ENCODE measurements around the gene SIL1. TPM values are rescaled to one million over a fixed set of nuclear protein-coding genes. Genes with fewer than 3 reads are reported as not detected.

Gene SIL1
- total RNA-seq, 2 donors from 2014 or later = 69.9 to 75.6 TPM

GRCh38 chr5:138981131-138981530 is 217.0 kb downstream of the SIL1 start:
- Histone ChIP-seq H3K9me3 (no peaks in the 10 kb centered on the region), H3K4me3 (no peak overlapping the region), H3K27me3 (replicated peaks; ENCODE audit: insufficient read depth) (no peaks in the 10 kb centered on the region), H3K27ac (no peak overlapping the region), H3K4me1 (replicated peaks) (no peaks in the 10 kb centered on the region), H3K36me3 (no peaks in the 10 kb centered on the region)
- DNase-seq (ENCODE audit: low spot score) = no peak
- intact Hi-C loops (cut with DNase I) = no loop called here
- 96% methylated on average over 3 of the region's 3 CpGs for WGBS
- TF ChIP-seq POLR2A (IDR thresholded peaks at IDR 0.05) (no peak), POLR2AphosphoS5 (IDR thresholded peaks at IDR 0.05) (no peak), CTCF (IDR thresholded peaks at IDR 0.05) (no peak)

DNA sequence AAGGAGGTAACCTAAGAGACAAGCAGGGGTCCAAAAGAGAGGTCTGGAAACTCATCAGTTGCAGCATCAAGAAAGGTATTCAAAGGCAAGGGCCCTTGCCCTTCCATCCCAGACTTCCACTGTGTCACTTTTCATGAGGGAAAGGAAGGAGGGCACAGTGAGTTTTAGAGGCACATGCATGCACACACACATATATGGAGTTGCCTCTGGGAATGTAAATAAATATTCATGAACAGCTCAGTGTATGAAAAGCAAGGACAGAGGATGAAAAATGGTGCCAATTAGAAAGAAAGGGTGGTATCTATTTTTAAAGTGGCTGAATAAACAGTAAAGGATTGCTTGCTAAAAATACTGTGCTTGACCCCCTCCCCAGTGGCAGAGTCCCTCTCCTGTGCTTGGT is 217.7 kb downstream of the SIL1 start:
- no peak overlapping the region for H3K27ac ChIP-seq
- H3K36me3 ChIP-seq = no peaks in the 10 kb centered on the region
- no peak overlapping the region for H3K4me3 ChIP-seq
- intact Hi-C loops (cut with DNase I) = no loop called here
- TF ChIP-seq POLR2A (IDR thresholded peaks at IDR 0.05) = no peak
- no peak for TF ChIP-seq CTCF (IDR thresholded peaks at IDR 0.05)
- no peak for TF ChIP-seq POLR2AphosphoS5 (IDR thresholded peaks at IDR 0.05)
- H3K4me1 ChIP-seq (replicated peaks) = no peaks in the 10 kb centered on the region
- no peak for DNase-seq (ENCODE audit: low spot score)
- no peaks in the 10 kb centered on the region for H3K27me3 ChIP-seq (replicated peaks; ENCODE audit: insufficient read depth)
- H3K9me3 ChIP-seq = no peaks in the 10 kb centered on the region

- no peaks in the 10 kb centered on the region for H3K4me1 ChIP-seq (replicated peaks)
- TF ChIP-seq POLR2AphosphoS5 (IDR thresholded peaks at IDR 0.05) = no peak
- TF ChIP-seq CTCF (IDR thresholded peaks at IDR 0.05) = no peak
- no peak for TF ChIP-seq POLR2A (IDR thresholded peaks at IDR 0.05)
- no peaks in the 10 kb centered on the region for H3K27me3 ChIP-seq (replicated peaks; ENCODE audit: insufficient read depth)
- no peak overlapping the region for H3K4me3 ChIP-seq
- no peak overlapping the region for H3K27ac ChIP-seq
- WGBS = 75% methylated on average over 5 of the region's 5 CpGs
- intact Hi-C loops (cut with DNase I) = no loop called here
- H3K9me3 ChIP-seq = no peaks in the 10 kb centered on the region
- H3K36me3 ChIP-seq = no peaks in the 10 kb centered on the region
- DNase-seq (ENCODE audit: low spot score) = no peak
Observed at GRCh38 chr5:138979684-138980280, 218.4 kb downstream of the SIL1 start.

GRCh38 chr5:138978581-138978980 is 219.6 kb downstream of the SIL1 start:
- Histone ChIP-seq H3K27ac (no peak overlapping the region), H3K27me3 (replicated peaks; ENCODE audit: insufficient read depth) (no peaks in the 10 kb centered on the region), H3K9me3 (no peaks in the 10 kb centered on the region), H3K4me1 (replicated peaks) (no peaks in the 10 kb centered on the region), H3K4me3 (no peak overlapping the region), H3K36me3 (no peaks in the 10 kb centered on the region)
- TF ChIP-seq POLR2A (IDR thresholded peaks at IDR 0.05) = no peak
- TF ChIP-seq POLR2AphosphoS5 (IDR thresholded peaks at IDR 0.05) = no peak
- TF ChIP-seq CTCF (IDR thresholded peaks at IDR 0.05) = no peak
- intact Hi-C loops (cut with DNase I) = no loop called here
- 100% methylated on average over 1 of the region's 1 CpG for WGBS
- no peak for DNase-seq (ENCODE audit: low spot score)

- no peak for DNase-seq (ENCODE audit: low spot score)
- no peak overlapping the region for H3K27ac ChIP-seq
- H3K27me3 ChIP-seq (replicated peaks; ENCODE audit: insufficient read depth) = no peaks in the 10 kb centered on the region
- WGBS = 95% methylated on average over 1 of the region's 1 CpG
- no peak for TF ChIP-seq CTCF (IDR thresholded peaks at IDR 0.05)
- TF ChIP-seq POLR2AphosphoS5 (IDR thresholded peaks at IDR 0.05) = no peak
- H3K4me3 ChIP-seq = no peak overlapping the region
- intact Hi-C loops (cut with DNase I) = no loop called here
- H3K36me3 ChIP-seq = no peaks in the 10 kb centered on the region
- H3K4me1 ChIP-seq (replicated peaks) = no peaks in the 10 kb centered on the region
- H3K9me3 ChIP-seq = no peaks in the 10 kb centered on the region
Observed at GRCh38 chr5:138978080-138978479, 220.1 kb downstream of the SIL1 start.
